HCT116 (cell line): Measurements from ENCODE around the gene TGOLN2. TPM values are rescaled to one million over a fixed set of nuclear protein-coding genes. Genes with fewer than 3 reads are reported as not detected.
A peak's percentile ranks its signal among the peaks of the same experiment; 100 is the strongest.

Experiments
- ATAC-seq: fragments of 200-7000 bp; cut with Tn5 transposase; 2 replicates; pipeline ENCODE4 v1.9.1; 2020; ENCODE audit warnings: mild to moderate bottlenecking, moderate library complexity
- BruUV-seq: library from RNA; stranded (reverse); fragments of 400-500 nt; replicated peaks from 2 replicates; lab custom pipeline; 2021; lab: Mats Ljungman, UMichigan
- CTCF ChIA-PET: fragments of 300-600 bp; sonication (Branson Sonifier 250); formaldehyde crosslinking; loops from one replicate; lab custom pipeline; 2021; ENCODE audit warnings: antibody characterized with exemption; lab: Charles Lee
- POLR2A ChIA-PET: fragments of 300-600, 350-600 bp; sonication (Branson Sonifier 250); formaldehyde crosslinking; loops from one replicate; lab custom pipeline; 2021; ENCODE audit warnings: antibody characterized with exemption; lab: Charles Lee
- RAD21 ChIA-PET, 2 experiments: fragments of 300-600 bp; sonication (Branson Sonifier 250); formaldehyde crosslinking; loops; one replicate each; lab custom pipeline; 2023; ENCODE audit warnings: low total read pairs in 2 of 2; ENCODE audit not compliant: uncharacterized antibody in 2 of 2, unreplicated experiment in 2 of 2, low non-redundant PET in 1 of 2; lab: Charles Lee
- DNase-seq: peaks from one replicate; pipeline ENCODE4 v3.0.0-alpha.2; 2010; ENCODE audit warnings: low read depth, low spot score
- H2AFZ ChIP-seq: fragments of 200-600 bp; shearing (Covaris generic), sonication (generic); 2 replicates; pipeline ENCODE4 v1.6.1; 2017; ENCODE audit warnings: low read depth, mixed run types, mixed read lengths, antibody characterized with exemption, low read length; ENCODE audit not compliant: poor library complexity, severe bottlenecking
- H3K27ac ChIP-seq: 2 replicates; pipeline ENCODE4 v1.5.1; 2012; ENCODE audit warnings: low read depth, low read length
- H3K27me3 ChIP-seq: fragments of 200-600 bp; sonication (generic); 2 replicates; pipeline ENCODE4 v1.6.1; 2016; ENCODE audit warnings: mixed run types, low read length, mixed read lengths; ENCODE audit not compliant: insufficient read depth
- H3K36me3 ChIP-seq, 2 experiments: fragments of 200-500 bp in 1 of 2; fragments of 200-600 bp in 1 of 2; sonication (Bioruptor generic) in 1 of 2; sonication (generic) in 1 of 2; 2 replicates each; pipeline versions ENCODE4 v1.5.1 to v1.6.1; 2014 to 2016; ENCODE audit warnings: low read length in 2 of 2, inconsistent platforms in 1 of 2, mixed read lengths in 1 of 2, mixed run types in 1 of 2; ENCODE audit not compliant: insufficient read depth in 2 of 2, control insufficient read depth in 1 of 2
- H3K4me1 ChIP-seq, 2 experiments: fragments of 200-600 bp in 1 of 2; sonication (generic) in 1 of 2; 2 replicates each; pipeline versions ENCODE4 v1.5.1 to v1.6.1; 2012 to 2017; ENCODE audit warnings: low read length in 2 of 2, inconsistent platforms in 1 of 2, mild to moderate bottlenecking in 1 of 2, mixed read lengths in 1 of 2, mixed run types in 1 of 2, moderate library complexity in 1 of 2; ENCODE audit not compliant: insufficient read depth in 2 of 2, control insufficient read depth in 1 of 2
- H3K4me2 ChIP-seq: fragments of 200-600 bp; sonication (generic); 2 replicates; pipeline ENCODE4 v1.6.1; 2017; ENCODE audit warnings: mixed run types, low read length, mixed read lengths
- H3K4me3 ChIP-seq, 2 experiments: fragments of 200-600 bp in 1 of 2; sonication (generic) in 1 of 2; replicated peaks in 1 of 2; 2 replicates each; pipeline ENCODE4 v1.5.1; 2011 to 2016; ENCODE audit warnings: low read length in 2 of 2, control low read depth in 1 of 2, low read depth in 1 of 2, mild to moderate bottlenecking in 1 of 2, mixed read lengths in 1 of 2, mixed run types in 1 of 2
- H3K79me2 ChIP-seq: fragments of 200-600 bp; sonication (generic); 2 replicates; pipeline ENCODE4 v1.6.1; 2017; ENCODE audit warnings: mild to moderate bottlenecking, mixed run types, low read length, moderate library complexity, mixed read lengths; ENCODE audit not compliant: insufficient read depth
- H3K9ac ChIP-seq: fragments of 200-600 bp; sonication (generic); 2 replicates; pipeline ENCODE4 v1.6.1; 2016; ENCODE audit warnings: low read length, mixed read lengths
- H3K9me2 ChIP-seq: fragments of 200-600 bp; sonication (generic), shearing (Covaris generic); 2 replicates; pipeline ENCODE4 v1.6.1; 2017; ENCODE audit warnings: mixed run types, mild to moderate bottlenecking, moderate library complexity; ENCODE audit not compliant: insufficient read depth
- H3K9me3 ChIP-seq, 2 experiments: fragments of 200-500 bp in 1 of 2; fragments of 200-600 bp in 1 of 2; sonication (Bioruptor generic) in 1 of 2; sonication (generic) in 1 of 2; 2 replicates each; pipeline ENCODE4 v1.6.1; 2014 to 2017; ENCODE audit warnings: low read length in 2 of 2, mixed read lengths in 2 of 2, inconsistent platforms in 1 of 2, low read depth in 1 of 2, mild to moderate bottlenecking in 1 of 2, mixed run types in 1 of 2, moderate library complexity in 1 of 2; ENCODE audit not compliant: control insufficient read depth in 1 of 2, insufficient read depth in 1 of 2
- H4K20me1 ChIP-seq: fragments of 200-600 bp; sonication (generic), shearing (Covaris generic); 2 replicates; pipeline ENCODE4 v1.6.1; 2017; ENCODE audit warnings: mixed run types, mild to moderate bottlenecking, moderate library complexity; ENCODE audit not compliant: insufficient read depth
- CBX3 ChIP-seq: IDR thresholded peaks from 2 replicates; pipeline ENCODE4 v1.6.1; 2012; ENCODE audit warnings: low read depth
- FOSL1 ChIP-seq: IDR thresholded peaks from 2 replicates; pipeline ENCODE4 v1.6.1; 2012; ENCODE audit warnings: low read depth
- JUND ChIP-seq: IDR thresholded peaks from 2 replicates; pipeline ENCODE4 v1.6.1; 2012
- MAX ChIP-seq: IDR thresholded peaks from 2 replicates; pipeline ENCODE4 v1.6.1; 2012
- POLR2A ChIP-seq: IDR thresholded peaks from 2 replicates; pipeline ENCODE4 v1.7.0; 2011; ENCODE audit warnings: borderline replicate concordance; ENCODE audit not compliant: insufficient read depth, insufficient read length; ENCODE audit errors: extremely low read depth
- POLR2AphosphoS5 ChIP-seq: IDR thresholded peaks from 2 replicates; pipeline ENCODE4 v1.6.1; 2011; ENCODE audit warnings: mild to moderate bottlenecking, low read depth, low read length, moderate library complexity
- REST ChIP-seq: IDR thresholded peaks from 2 replicates; pipeline ENCODE4 v1.6.1; 2012; ENCODE audit warnings: low read depth
- SIN3A ChIP-seq: IDR thresholded peaks from 2 replicates; pipeline ENCODE4 v1.6.1; 2012; ENCODE audit warnings: low read depth
- YY1 ChIP-seq: IDR thresholded peaks from 2 replicates; pipeline ENCODE4 v1.6.1; 2011; ENCODE audit warnings: low read length, low read depth, moderate library complexity, mild to moderate bottlenecking; ENCODE audit not compliant: insufficient replicate concordance; ENCODE audit errors: extremely low read depth
- ZFX ChIP-seq: fragments of 450-650 bp; IDR thresholded peaks from 2 replicates; pipeline ENCODE4 v1.6.1; 2017
- ZNF274 ChIP-seq: fragments of 200-500 bp; sonication (Bioruptor generic); IDR thresholded peaks from 2 replicates; pipeline ENCODE4 v1.6.1; 2014; ENCODE audit warnings: mild to moderate bottlenecking, low read depth, low read length, inconsistent platforms
- intact Hi-C: fragments of 100-400 bp; cut with micrococcal nuclease; formaldehyde crosslinking; loops from 2 replicates; pipeline ENCODE4 v1.10.0; 2022
- total RNA-seq: library from RNA; stranded (reverse); gene quantifications from one replicate; pipeline ENCODE4 v1.2.1, GENCODE V29; 2021; ENCODE audit not compliant: unreplicated experiment
- TF ChIP-seq, protein P1 (sequence below): IDR thresholded peaks from 2 replicates; pipeline ENCODE4 v1.6.1; 2011; ENCODE audit warnings: mild to moderate bottlenecking, low read length, moderate library complexity; ENCODE audit not compliant: insufficient replicate concordance; ENCODE audit errors: extremely low read depth

Gene TGOLN2
- total RNA-seq, 1 experiment from 2014 or later = 43.2 TPM

DNA sequence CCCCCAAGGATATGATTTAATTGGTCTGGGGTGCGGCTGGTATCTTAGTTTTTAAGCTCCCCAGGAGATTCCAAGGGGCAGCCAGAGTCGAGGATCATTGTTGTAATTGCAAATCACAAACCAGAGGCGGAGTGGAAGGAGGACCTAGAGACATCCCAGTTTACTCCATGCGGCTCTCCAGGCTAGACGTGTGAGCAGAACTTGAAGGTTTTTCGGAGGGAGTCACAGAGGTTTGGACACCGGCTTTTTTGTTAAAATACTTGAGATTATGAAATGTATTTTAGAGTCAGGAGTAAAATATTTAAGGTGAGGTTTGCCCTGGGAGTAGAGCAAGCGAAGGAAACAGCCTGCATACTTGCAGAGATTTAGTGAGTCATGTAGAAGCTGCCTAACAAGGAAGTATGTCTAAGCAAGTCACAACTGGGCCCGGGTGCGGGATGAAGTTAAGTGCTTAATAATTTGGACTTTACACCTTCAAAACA is 39.5 kb downstream of the TGOLN2 start:
- H3K4me2 ChIP-seq = peak overlapping the region; percentile 47
- peak; percentile 23 for DNase-seq
- no peaks in the 10 kb centered on the region for H3K9me2 ChIP-seq
- no peaks in the 10 kb centered on the region for H3K36me3 ChIP-seq
- intact Hi-C loops = no loop called here
- H3K79me2 ChIP-seq = no peaks in the 10 kb centered on the region
- no peak for TF ChIP-seq YY1
- no peak for TF ChIP-seq SIN3A
- no peak for TF ChIP-seq MAX
- TF ChIP-seq FOSL1 = peak; percentile 20; the same call in 1 of the 2 replicates
- no peak for TF ChIP-seq CBX3
- peak; percentile 36 for TF ChIP-seq JUND
- H4K20me1 ChIP-seq = no peaks in the 10 kb centered on the region
- H3K4me1 ChIP-seq = peaks cover 11 to 22% of the 10 kb centered on the region in 2 experiments; a peak in 3 of 4 replicates
- H3K4me3 ChIP-seq = no peak overlapping the region
- POLR2A ChIA-PET = no interaction called here
- BruUV-seq = no TSS peak
- H2AFZ ChIP-seq = no peak overlapping the region
- RAD21 ChIA-PET = no interaction called here
- H3K27me3 ChIP-seq = no peaks in the 10 kb centered on the region
- ATAC-seq = no peak
- H3K9me3 ChIP-seq = no peaks in the 10 kb centered on the region
- peak overlapping the region; percentile 41; the same call in 1 of the 2 replicates for H3K27ac ChIP-seq
- H3K9ac ChIP-seq = no peak overlapping the region
- CTCF ChIA-PET = interaction anchor here (0.8 to 3.3 kb wide), 3 partner anchors 10 to 221 kb away, joined by 3 to 11 read pairs (median 7); no protein-coding TSS in a partner anchor

DNA sequence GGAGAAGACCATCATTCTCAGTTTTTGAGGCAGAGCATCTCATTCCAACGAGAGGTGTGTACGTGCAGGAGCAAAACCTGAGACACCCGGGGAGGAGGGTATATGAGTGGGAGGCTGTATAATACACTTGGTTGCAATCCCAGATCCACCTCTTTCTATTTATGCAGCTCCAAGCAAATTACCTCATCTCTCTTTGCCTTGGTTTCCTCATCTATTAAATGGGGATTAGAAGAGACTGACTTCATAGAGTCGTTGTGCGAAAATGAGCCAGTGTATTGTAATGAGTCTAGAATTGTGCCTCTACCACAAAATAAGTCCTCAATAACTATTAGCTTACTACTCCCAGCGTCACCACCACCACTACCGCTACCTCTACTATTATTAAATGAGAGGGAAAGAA is 40.1 kb downstream of the TGOLN2 start:
- BruUV-seq = no TSS peak
- no peaks in the 10 kb centered on the region for H3K36me3 ChIP-seq
- ChIA-PET CTCF (interaction anchor here (0.8 to 3.3 kb wide), 4 partner anchors 11 to 221 kb away, joined by 3 to 11 read pairs (median 5); no protein-coding TSS in a partner anchor), POLR2A (no interaction called here), RAD21 (no interaction called here)
- H3K4me1 ChIP-seq = peaks cover 11 to 22% of the 10 kb centered on the region in 2 experiments; a peak in 3 of 4 replicates
- ATAC-seq (no peak), DNase-seq (no peak)
- no peaks in the 10 kb centered on the region for H3K79me2 ChIP-seq
- TF ChIP-seq REST (no peak), MAX (no peak), ZNF274 (no peak), POLR2AphosphoS5 (no peak), ZFX (no peak), POLR2A (no peak)
- TF ChIP-seq, protein P1, sequence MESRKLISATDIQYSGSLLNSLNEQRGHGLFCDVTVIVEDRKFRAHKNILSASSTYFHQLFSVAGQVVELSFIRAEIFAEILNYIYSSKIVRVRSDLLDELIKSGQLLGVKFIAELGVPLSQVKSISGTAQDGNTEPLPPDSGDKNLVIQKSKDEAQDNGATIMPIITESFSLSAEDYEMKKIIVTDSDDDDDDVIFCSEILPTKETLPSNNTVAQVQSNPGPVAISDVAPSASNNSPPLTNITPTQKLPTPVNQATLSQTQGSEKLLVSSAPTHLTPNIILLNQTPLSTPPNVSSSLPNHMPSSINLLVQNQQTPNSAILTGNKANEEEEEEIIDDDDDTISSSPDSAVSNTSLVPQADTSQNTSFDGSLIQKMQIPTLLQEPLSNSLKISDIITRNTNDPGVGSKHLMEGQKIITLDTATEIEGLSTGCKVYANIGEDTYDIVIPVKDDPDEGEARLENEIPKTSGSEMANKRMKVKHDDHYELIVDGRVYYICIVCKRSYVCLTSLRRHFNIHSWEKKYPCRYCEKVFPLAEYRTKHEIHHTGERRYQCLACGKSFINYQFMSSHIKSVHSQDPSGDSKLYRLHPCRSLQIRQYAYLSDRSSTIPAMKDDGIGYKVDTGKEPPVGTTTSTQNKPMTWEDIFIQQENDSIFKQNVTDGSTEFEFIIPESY = no peak
- no peaks in the 10 kb centered on the region for H3K9me3 ChIP-seq
- no peaks in the 10 kb centered on the region for H4K20me1 ChIP-seq
- H3K9me2 ChIP-seq = no peaks in the 10 kb centered on the region
- intact Hi-C loops = no loop called here
- H3K4me2 ChIP-seq = 0 out of 2 replicates have a peak overlapping the region, but pooled peaks have one; percentile 47
- no peak overlapping the region for H2AFZ ChIP-seq
- no peaks in the 10 kb centered on the region for H3K27me3 ChIP-seq
- H3K4me3 ChIP-seq = no peak overlapping the region
- no peak overlapping the region for H3K9ac ChIP-seq
- H3K27ac ChIP-seq = peak overlapping the region; percentile 41; the same call in 1 of the 2 replicates
